Measurements from ENCODE around the gene MYO1D.

- TF ChIP-seq CTCF (conservative IDR thresholded peaks at IDR 0.05) (no peak), EZH2 (IDR thresholded peaks at IDR 0.05; ENCODE audit: low read depth) (no peak)
Measured at GRCh38 chr17:32786169-32786568, 90.8 kb downstream of the MYO1D start.
